Lower leg skin (tissue), 4 donors: Measurements from ENCODE around the gene FZD1. TPM values are rescaled to one million over a fixed set of nuclear protein-coding genes. Genes with fewer than 3 reads are reported as not detected.
A peak's percentile ranks its signal among the peaks of the same experiment; 100 is the strongest.

Experiments
- DNase-seq, 2 donors: peaks; one replicate each; pipeline ENCODE4 v3.0.0-alpha.2; 2019; ENCODE audit warnings: low spot score in 2 of 2
- H3K4me3 ChIP-seq: fragments of 200-600 bp; sonication (generic); 2 replicates; pipeline ENCODE4 v1.5.1; 2017; ENCODE audit warnings: mild to moderate bottlenecking, low read depth; ENCODE audit not compliant: poor library complexity, severe bottlenecking
- POLR2A ChIP-seq, 2 donors: fragments of 450-650 bp; IDR thresholded peaks; one replicate each; pipeline ENCODE4 v1.6.1; 2016 to 2017; ENCODE audit warnings: antibody characterized with exemption in 2 of 2, mild to moderate bottlenecking in 1 of 2, moderate library complexity in 1 of 2
- WGBS, 2 donors: methylation state at CpG; one replicate each; pipeline ENCODE4 v1.1.5; 2018; 5-methylcytosine and 5-hydroxymethylcytosine counted together
- intact Hi-C: fragments of 100-400 bp; cut with DNase I; formaldehyde crosslinking; loops from one replicate; pipeline ENCODE4 v1.15.0; 2023; ENCODE audit warnings: low total_unique reads
- total RNA-seq, 4 donors: library from RNA; depleted of rRNA; stranded (reverse); fragments of >200 nt; gene quantifications; one replicate each; pipeline ENCODE4 v1.1.0, GENCODE V29; 2016
- TF ChIP-seq, protein P1 (sequence below), 3 donors: fragments of 450-650 bp; IDR thresholded peaks; one replicate each; pipeline ENCODE4 v1.5.1; 2016; ENCODE audit warnings: antibody characterized with exemption in 3 of 3, mild to moderate bottlenecking in 3 of 3, moderate library complexity in 2 of 3

Gene FZD1
- total RNA-seq, 4 donors from 2014 or later = 18.7 to 55.1 (median 33.9) TPM

DNA sequence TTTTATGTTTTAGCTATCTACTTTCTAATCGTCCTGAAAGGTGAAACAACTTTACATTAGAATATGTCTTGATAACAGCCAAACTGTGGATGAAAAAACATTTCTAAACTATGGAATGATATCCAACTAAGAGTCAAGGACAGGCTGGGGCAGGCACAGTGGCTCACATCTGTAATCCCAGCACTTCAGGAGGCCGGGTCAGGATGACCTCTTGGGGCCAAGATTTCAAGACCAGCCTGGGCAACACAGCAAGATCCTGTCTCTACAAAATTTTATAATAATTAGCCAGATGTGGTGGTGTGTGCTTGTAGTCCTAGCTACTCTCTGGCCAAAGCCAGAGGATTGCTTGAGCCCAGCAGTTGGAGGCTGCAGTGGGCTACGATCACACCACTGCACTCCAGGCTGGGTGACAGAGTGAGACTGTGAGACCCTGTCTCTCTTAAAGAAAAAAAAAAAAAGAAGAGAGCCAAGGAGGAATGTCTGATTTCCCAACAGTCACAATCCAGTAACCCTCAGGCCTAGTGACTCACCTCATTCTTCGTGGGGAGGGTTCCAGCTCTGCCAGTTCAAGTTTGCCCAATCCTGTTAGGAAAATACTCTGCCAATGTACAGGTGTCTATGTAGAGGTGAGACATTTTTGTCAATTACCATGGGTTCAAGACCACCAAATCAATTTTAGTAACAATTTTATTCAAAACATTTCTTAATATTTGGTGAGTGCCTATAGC, 14.6 kb upstream of the FZD1 start:
- 30 to 41% methylated on average over 4 of the region's 4 CpGs for WGBS, 2 donors
- TF ChIP-seq, protein P1, sequence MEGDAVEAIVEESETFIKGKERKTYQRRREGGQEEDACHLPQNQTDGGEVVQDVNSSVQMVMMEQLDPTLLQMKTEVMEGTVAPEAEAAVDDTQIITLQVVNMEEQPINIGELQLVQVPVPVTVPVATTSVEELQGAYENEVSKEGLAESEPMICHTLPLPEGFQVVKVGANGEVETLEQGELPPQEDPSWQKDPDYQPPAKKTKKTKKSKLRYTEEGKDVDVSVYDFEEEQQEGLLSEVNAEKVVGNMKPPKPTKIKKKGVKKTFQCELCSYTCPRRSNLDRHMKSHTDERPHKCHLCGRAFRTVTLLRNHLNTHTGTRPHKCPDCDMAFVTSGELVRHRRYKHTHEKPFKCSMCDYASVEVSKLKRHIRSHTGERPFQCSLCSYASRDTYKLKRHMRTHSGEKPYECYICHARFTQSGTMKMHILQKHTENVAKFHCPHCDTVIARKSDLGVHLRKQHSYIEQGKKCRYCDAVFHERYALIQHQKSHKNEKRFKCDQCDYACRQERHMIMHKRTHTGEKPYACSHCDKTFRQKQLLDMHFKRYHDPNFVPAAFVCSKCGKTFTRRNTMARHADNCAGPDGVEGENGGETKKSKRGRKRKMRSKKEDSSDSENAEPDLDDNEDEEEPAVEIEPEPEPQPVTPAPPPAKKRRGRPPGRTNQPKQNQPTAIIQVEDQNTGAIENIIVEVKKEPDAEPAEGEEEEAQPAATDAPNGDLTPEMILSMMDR (IDR thresholded peaks at IDR 0.05) = no peak
- no peak for TF ChIP-seq POLR2A (IDR thresholded peaks at IDR 0.05)
- intact Hi-C loops = no loop called here
- no peak overlapping the region for H3K4me3 ChIP-seq
- peak in 1 of 2 donors; percentile 43 for DNase-seq

DNA sequence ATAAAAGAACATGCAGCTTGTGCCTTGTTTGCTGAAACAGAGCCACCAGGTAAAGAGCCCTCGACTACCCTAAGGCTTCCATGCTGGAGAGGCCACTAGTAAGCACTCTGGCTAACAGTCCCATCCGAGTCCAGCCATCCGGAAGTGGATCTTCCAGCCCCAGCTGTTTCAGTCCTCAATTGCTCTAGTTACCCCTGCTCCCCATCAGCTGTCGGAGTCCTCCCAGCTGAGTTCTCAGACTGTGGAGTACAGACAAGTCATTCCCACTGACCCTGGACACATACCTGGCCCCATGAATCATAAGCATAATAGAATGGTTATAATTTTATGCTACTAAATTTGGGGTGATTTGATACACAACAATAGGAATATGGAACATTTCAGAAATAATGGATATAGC, 13.5 kb upstream of the FZD1 start:
- no peak overlapping the region for H3K4me3 ChIP-seq
- 92 to 94% methylated on average over 4 of the region's 4 CpGs for WGBS, 2 donors
- no peak for DNase-seq
- TF ChIP-seq, protein P1 (IDR thresholded peaks at IDR 0.05) = no peak
- TF ChIP-seq POLR2A (IDR thresholded peaks at IDR 0.05) = no peak
- intact Hi-C loops = no loop called here

DNA sequence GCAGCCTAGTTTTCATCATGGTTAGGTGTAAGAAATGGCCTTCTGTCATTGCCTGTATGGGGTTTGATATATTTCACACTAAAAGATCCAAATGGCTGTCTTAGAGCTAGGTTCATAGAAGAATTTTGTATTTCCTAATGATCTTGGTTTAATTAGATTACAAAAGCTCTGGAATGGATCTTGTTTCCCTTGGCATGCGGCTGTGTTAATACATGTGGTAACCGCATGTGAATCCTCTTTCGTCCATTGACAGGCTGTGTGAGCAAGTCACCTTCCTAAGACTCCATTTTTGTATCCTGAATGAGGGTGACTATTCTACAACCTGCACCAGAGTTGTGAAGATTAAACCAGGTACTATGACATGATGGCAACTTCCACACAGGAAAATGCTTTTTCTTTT, 12.4 kb upstream of the FZD1 start:
- 70 to 80% methylated on average over 3 of the region's 3 CpGs for WGBS, 2 donors
- intact Hi-C loops = no loop called here
- TF ChIP-seq POLR2A (IDR thresholded peaks at IDR 0.05) = no peak
- TF ChIP-seq, protein P1 (IDR thresholded peaks at IDR 0.05) = no peak
- H3K4me3 ChIP-seq = no peak overlapping the region
- DNase-seq = no peak

DNA sequence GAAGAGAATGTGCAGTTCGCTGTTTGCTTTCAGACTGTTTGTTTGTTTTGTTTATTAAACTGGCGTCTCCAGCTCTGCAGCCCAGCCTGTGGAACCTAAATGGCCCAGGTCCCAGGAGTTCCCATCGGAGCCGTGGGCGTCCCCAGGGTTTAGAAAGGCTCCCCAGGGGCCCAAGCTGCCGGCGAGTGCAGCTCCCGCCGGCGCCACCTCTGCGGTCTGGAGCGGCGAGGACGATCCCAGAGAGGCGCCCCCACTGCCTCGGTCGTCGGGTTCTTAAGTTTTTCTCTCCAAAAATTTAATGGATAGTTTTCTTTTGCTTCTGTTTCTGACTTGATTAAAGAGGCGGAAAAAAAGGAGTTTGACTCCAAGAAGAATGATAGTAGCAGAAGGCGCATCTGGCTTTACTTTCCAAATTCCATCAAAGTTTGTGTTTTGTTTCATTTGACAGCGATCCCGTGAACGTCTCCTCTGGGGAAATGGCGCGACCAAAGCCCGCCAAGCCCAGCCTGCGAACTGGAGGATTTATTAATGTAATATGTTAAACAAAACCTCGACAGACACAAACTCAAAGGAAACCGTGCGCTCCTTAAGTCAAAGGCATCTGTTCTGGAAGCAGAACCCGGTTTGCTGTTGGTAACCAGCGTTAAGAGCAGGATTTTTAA, 718 bp upstream of the FZD1 start:
- peak; percentile 45 to 89 for DNase-seq
- intact Hi-C loops = no loop called here
- TF ChIP-seq, protein P1 (IDR thresholded peaks at IDR 0.05) = no peak
- TF ChIP-seq POLR2A (IDR thresholded peaks at IDR 0.05) = no peak
- peak overlapping the region; percentile 49 for H3K4me3 ChIP-seq
- WGBS, 2 donors = 0 to 1% methylated on average over 32 of the region's 32 CpGs

DNA sequence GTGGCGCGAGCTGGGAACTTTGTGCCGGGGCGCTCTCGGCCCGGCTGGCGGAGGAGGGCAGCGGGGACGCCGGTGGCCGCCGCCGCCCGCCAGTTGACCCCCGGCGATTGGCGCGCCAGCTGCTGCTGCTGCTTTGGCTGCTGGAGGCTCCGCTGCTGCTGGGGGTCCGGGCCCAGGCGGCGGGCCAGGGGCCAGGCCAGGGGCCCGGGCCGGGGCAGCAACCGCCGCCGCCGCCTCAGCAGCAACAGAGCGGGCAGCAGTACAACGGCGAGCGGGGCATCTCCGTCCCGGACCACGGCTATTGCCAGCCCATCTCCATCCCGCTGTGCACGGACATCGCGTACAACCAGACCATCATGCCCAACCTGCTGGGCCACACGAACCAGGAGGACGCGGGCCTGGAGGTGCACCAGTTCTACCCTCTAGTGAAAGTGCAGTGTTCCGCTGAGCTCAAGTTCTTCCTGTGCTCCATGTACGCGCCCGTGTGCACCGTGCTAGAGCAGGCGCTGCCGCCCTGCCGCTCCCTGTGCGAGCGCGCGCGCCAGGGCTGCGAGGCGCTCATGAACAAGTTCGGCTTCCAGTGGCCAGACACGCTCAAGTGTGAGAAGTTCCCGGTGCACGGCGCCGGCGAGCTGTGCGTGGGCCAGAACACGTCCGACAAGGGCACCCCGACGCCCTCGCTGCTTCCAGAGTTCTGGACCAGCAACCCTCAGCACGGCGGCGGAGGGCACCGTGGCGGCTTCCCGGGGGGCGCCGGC, 870 bp downstream of the FZD1 start:
- intact Hi-C loops = no loop called here
- WGBS, 2 donors = 0 to 2% methylated on average over 37 to 45 of the region's 78 CpGs
- H3K4me3 ChIP-seq = peak overlapping the region; percentile 95
- TF ChIP-seq POLR2A (IDR thresholded peaks at IDR 0.05) = no peak
- TF ChIP-seq, protein P1 (IDR thresholded peaks at IDR 0.05) = no peak
- peak; percentile 47 to 91 for DNase-seq
